ENCODE measurements around the gene ZNF2. TPM values are rescaled to one million over a fixed set of nuclear protein-coding genes. Genes with fewer than 3 reads are reported as not detected.

The ZNF2 gene
- 7.0 and 7.2 TPM in 2 replicates for total RNA-seq

DNA sequence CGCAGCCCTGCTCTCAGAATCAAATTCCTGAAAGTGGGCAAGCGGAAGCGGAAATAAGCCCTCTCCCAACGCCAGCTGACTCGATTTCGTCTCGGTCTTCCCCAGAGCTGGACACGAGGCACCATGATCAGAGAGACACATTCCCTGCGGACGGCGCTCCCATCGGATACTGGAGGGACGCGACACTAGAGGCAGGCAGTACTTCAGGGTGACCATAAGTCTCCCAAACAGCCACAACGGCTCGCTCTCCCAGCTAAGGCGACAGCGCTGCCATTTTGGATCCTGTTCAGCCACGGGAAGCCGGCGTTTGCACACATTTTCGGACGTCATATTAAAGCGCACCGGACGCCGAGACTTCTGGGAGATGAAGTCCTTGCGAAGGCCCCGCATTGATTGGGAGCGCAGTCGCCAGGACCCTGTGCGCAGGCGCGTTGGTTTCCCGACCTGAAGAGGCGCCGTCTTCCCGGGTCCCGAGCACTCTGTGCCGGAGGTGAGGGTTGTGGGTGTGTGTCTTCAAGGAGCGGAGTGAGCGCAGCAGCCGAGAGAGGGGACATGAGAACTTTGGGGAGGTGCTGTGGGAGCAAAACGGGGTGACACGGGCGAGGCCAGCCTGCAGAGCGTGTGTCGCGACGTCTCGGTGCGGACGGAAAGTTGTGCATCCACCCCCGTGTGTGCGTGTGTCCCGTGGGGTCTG is at the start of gene ZNF2:
ZNF2 (plus strand) TSS at position 439 of the 694 bp plus-strand sequence. CDS start 10,418 bp downstream, outside the sequence.

DNA sequence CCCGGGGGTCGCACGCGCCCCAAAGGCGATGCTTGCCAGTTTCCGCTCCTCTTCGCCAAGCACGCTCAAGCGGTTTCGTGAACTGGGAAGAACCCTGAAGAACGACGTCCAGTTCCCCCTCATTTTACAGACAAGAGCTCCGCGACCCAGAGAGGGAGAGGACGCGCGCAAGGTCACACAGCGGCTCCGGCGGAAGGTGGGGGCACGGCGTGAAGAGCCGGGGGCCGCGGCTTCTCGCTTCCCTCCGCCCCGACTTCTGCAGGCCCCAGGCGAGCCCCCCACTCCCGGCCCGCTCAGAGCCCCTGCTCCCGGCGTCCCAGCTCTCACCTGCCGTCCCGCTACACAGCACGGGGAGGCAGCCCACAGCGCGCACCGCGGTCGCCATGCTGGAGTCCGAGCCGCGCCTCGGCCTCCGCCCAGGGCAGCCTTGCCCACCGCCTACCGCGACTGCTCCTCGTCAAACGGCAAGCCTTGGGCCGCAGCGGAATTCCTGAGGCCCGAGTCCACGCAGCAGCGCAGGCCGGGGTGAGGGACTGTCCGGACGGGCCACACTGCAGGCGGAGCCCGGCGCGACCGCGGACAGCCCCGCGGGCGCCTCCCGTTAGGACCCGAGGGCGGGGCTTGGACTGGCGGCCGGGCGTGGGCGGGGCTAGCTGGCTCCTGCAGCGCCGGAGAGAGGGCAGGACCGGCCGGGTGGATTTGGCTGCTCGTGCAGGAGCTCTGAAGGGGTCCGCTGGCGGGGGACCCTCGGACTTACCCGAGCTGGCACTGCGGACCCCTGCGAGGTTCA is 44.0 kb upstream of the ZNF2 start, which contains the start of gene MRPS5:
MRPS5 (minus strand) TSS at position 402 of the 790 bp plus-strand sequence; CDS start at position 385, 17 bp downstream.

DNA sequence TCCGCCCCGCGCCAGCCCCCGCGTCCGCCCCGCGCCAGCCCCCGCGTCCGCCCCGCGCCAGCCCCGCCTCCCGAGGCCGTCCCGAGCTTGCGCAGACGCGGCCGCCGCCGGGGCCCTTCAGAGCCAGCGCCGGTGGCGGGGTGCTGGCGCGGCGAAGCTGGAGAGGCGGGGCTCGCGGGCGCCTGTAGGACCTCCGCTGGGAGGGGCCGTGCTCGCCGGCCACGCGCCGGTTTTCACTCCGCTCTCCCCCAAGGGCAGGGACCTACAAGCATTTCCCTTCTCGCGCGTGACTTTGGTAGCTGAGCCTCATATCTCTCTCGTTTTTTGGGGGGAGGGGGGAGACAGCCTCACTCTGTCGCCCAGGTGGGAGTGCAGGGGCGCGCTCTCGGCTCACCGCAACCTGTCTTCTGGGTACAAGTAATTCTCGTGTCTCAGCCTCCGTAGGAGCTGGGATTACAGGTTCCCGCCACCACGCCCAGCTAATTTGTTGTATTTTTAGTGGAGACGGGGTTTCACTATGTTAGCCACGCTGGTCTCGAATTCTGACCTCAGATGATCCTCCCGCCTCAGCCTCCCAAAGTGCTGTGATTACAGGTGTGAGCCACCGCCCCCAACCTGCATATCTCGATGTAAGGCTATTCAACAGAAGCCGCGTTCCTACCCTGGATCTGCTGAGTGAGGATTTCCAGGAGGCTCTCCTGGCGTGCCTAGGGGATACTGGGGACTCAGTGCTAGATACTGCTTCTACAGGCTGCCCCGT is 5.7 kb upstream of the ZNF2 start, which contains the start of gene ZNF514:
ZNF514 (minus strand) TSS at position 159 of the 760 bp plus-strand sequence. CDS start 6,595 bp downstream, outside the sequence.

DNA sequence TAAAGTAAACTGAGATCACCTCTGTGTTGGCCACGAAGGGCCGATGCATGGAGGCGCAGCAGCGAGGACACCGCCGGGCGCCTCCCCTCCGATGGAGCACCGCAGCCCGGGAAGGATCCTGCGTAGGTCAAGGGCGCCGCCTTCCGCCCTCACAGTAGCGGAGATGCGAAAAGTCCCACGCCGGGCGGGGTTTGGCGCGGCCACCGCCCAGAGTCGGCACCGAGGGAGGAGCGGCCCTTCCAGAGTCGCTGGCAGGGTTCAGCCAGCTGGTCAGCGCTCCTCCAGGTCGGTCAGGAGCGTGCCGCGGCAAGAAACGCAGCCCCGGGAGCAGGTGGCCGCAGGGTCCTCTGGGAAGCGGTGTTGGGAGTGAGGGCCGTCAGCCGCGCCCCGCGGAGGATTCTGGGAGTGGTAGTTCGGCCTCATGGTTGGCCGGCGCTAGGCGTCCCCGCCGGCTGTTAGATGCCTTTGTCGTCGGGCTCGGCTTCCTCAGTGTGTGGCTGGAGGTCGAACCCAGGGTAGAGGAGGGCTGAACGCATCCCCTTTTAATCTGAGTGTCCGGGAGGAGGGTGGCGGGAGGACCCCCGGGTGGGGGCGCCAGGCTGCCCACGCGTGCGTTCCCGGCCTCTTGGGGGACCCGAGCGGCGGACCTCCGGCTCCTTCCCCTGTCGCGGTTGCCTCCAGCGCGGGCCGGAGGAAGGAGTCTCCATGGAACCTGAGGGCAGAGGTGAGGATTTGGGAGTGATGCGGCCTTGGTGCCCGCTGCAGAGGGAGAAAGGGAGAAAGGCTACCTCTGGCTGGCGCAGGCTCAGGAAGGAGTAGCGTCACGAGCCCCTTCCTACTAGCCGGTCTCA is 41.7 kb downstream of the ZNF2 start, which contains the start of gene ZNF892:
ZNF892 (plus strand) TSS at position 411 of the 851 bp plus-strand sequence; CDS start at position 706, 295 bp downstream.

Other genes with a start within 250 kb of the ZNF2 start
- gene MAL, start 140.1 kb upstream of the ZNF2 start, total RNA-seq: not detected in 2 replicates
- gene MRPS5, start 44.0 kb upstream of the ZNF2 start, total RNA-seq: 36.4 and 40.1 TPM in 2 replicates
- 13.2 and 16.0 TPM in 2 replicates for gene ZNF514, start 6.0 kb upstream of the ZNF2 start, total RNA-seq
- 4.4 and 5.3 TPM in 2 replicates for gene ZNF892, start 41.7 kb downstream of the ZNF2 start, total RNA-seq
- gene PROM2, start 108.6 kb downstream of the ZNF2 start, total RNA-seq: 0.20 and 0.37 TPM in 2 replicates
- gene KCNIP3, start 131.5 kb downstream of the ZNF2 start, total RNA-seq: 2.9 and 3.1 TPM in 2 replicates
- 20.6 and 20.7 TPM in 2 replicates for gene FAHD2A, start 236.9 kb downstream of the ZNF2 start, total RNA-seq